Gastrocnemius medialis (tissue), 4 donors: ENCODE results near the gene PCDH17.

Experiments
- CTCF ChIP-seq, 5 experiments: fragments of 450-650 bp in 3 of 5; fragments of 200-600 bp in 2 of 5; sonication (generic) in 2 of 5; IDR thresholded peaks in 4 of 5; conservative IDR thresholded peaks in 1 of 5; 1 replicate in 4 of 5; 2 replicates in 1 of 5; pipeline ENCODE4 v1.5.1; 2016 to 2019; ENCODE audit warnings: antibody characterized with exemption in 5 of 5, mild to moderate bottlenecking in 3 of 5, moderate library complexity in 3 of 5
- POLR2A ChIP-seq, 2 donors: fragments of 450-650 bp; IDR thresholded peaks; one replicate each; pipeline ENCODE4 v1.6.1; 2017; ENCODE audit warnings: antibody characterized with exemption in 2 of 2, mild to moderate bottlenecking in 2 of 2, moderate library complexity in 2 of 2

GRCh38 chr13:57630661-57631595 is 616 bp upstream of the PCDH17 start:
- no peak for TF ChIP-seq POLR2A (IDR thresholded peaks at IDR 0.05)
- no peak for TF ChIP-seq CTCF (IDR thresholded peaks at IDR 0.05 in 4 of 5, conservative IDR thresholded peaks at IDR 0.05 in 1 of 5)
